ENCODE measurements around the gene ZNF319. TPM values are rescaled to one million over a fixed set of nuclear protein-coding genes. Genes with fewer than 3 reads are reported as not detected.

Gene ZNF319
- total and polyA plus RNA-seq, 10 of the 15 experiments (the other 5 are each of a cell fraction or from before 2014, with no cell fraction given) = 0.29 to 7.4 (median 1.7) TPM

DNA sequence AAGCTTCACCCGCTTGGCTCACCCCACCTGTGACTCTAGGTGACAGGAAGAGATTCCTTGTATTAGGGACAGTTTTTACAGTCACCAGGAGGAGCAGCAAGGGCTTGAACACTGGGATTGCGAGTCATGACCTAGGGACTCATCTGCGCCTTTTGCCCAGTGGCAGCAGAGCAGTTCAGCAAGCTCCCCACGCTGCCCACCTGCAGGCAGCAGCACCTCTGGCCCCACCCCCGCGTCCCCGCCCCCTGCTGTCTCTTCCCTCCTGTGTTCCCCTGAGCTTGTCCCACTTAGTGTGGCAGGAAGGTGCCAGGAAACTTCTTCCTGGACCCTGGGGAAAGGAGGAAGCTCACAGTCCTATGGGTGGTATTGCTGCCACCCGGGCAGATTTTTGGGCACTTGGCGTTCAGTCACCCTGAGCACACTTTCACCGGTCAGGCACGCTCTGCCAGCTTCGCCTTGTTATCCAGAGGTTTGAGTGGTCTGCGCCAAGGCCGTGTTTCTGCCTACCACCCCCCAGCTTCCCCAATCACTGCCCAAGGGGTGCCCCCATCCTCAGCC lies 33.7 kb upstream of the ZNF319 start (continued):
- TF ChIP-seq, protein P1, sequence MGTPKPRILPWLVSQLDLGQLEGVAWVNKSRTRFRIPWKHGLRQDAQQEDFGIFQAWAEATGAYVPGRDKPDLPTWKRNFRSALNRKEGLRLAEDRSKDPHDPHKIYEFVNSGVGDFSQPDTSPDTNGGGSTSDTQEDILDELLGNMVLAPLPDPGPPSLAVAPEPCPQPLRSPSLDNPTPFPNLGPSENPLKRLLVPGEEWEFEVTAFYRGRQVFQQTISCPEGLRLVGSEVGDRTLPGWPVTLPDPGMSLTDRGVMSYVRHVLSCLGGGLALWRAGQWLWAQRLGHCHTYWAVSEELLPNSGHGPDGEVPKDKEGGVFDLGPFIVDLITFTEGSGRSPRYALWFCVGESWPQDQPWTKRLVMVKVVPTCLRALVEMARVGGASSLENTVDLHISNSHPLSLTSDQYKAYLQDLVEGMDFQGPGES (IDR thresholded peaks at IDR 0.05) = no peak
- TF ChIP-seq SMAD1 (IDR thresholded peaks at IDR 0.05; ENCODE audit: low read depth, partially characterized antibody) (no peak), EZH2 (IDR thresholded peaks at IDR 0.05; ENCODE audit: borderline replicate concordance, control insufficient read depth, low read depth, low read length) (no peak), RB1 (IDR thresholded peaks at IDR 0.05; ENCODE audit: borderline replicate concordance) (no peak)

DNA sequence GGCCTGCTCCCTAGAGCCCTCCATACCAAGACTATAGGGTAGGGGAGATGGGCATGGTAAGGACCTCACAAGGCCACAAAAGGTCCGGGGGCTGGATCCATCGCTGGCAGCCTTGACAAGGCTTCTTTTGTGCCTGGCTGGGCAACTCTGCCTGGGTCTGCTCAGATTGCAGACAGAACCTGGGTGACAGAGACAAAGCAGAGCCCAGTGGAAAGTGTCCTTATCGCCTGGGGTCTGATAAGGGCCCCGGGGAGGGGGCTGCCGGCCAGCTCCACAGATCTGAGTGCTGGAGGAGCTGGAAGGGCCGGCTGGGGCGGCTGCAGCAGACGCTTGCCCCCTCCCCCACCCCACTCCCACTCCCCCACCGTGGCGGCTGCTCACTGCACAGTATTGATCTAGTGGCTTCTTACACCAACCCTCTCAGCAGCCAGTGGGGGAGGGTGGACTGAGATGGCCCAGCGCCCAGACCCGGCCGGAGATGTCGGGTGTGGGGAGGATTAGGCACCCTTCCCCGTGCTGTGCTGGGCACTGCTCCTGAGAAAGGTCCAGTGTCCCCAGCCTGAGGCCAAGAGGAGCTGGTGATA lies 32.3 kb upstream of the ZNF319 start:
- ChIA-PET RAD21 (ENCODE audit: unreplicated experiment) (interaction anchor here (0.6 to 1.9 kb wide), 3 partner anchors 50 to 89 kb away, joined by 3 to 4 read pairs (median 3); no protein-coding TSS in a partner anchor), SMC1A (ENCODE audit: uncharacterized antibody, unreplicated experiment) (interaction anchor here (1.3 kb wide), 1 partner anchor 89 kb away, joined by 4 read pairs; no protein-coding TSS in a partner anchor), POLR2A (no interaction called here), CTCF (interaction anchor here (0.7 to 1.4 kb wide), 10 partner anchors 9 to 267 kb away, joined by 3 to 5 read pairs (median 3); no protein-coding TSS in a partner anchor)
- Histone ChIP-seq H3K9me3 (replicated peaks; ENCODE audit: control insufficient read depth, insufficient read depth, low read length) (no peaks in the 10 kb centered on the region), H2AFZ (ENCODE audit: control insufficient read depth, low read depth, low read length) (no peak overlapping the region), H3K27me3 (replicated peaks in 1 of 2; ENCODE audit: control insufficient read depth in 2 of 2, insufficient read depth in 2 of 2, low read length in 1 of 2) (peaks cover 0 to under 1% of the 10 kb centered on the region in 2 experiments; a peak in 3 of 4 replicates), H3K4me2 (ENCODE audit: control insufficient read depth, insufficient read depth) (no peak overlapping the region), H3K4me3 (no peak overlapping the region), H3K4me1 (ENCODE audit: control insufficient read depth, insufficient read depth, low read length) (no peaks in the 10 kb centered on the region), H4K20me1 (ENCODE audit: control insufficient read depth, insufficient read depth) (no peaks in the 10 kb centered on the region), H3K36me3 (ENCODE audit: control insufficient read depth in 2 of 2, insufficient read depth in 2 of 2, low read length in 1 of 2) (no peaks in the 10 kb centered on the region), H3K79me2 (ENCODE audit: control insufficient read depth, insufficient read depth, low read length) (no peaks in the 10 kb centered on the region), H3K27ac (ENCODE audit: control insufficient read depth, insufficient read depth) (no peak overlapping the region), H3K9ac (ENCODE audit: control insufficient read depth, insufficient read depth, low read length) (no peak overlapping the region)
- 27% methylated on average over 10 of the region's 15 CpGs for WGBS (ENCODE audit: insufficient coverage, insufficient replicate concordance, low lambda C conversion rate, missing lambda C conversion rate)
- TF ChIP-seq SPI1 (IDR thresholded peaks at IDR 0.05; ENCODE audit: borderline replicate concordance, insufficient read depth, low read depth, low read length) = no peak
- DNase-seq (ENCODE audit: low read depth, low spot score) = no peak
- in situ Hi-C loops (cut with MboI) (no loop called here), intact Hi-C loops (cut with micrococcal nuclease; ENCODE audit: unreplicated experiment) (no loop called here)
- FAIRE-seq = no peak
- no TSS peak for BruUV-seq (replicated peaks)
- no peak for ATAC-seq

Measured in GM12878 (cell line).